AG09319 (cell line): ENCODE results near the gene TMEM225B.
"Not testable (repeated sequence)": the region's sequence is repeated elsewhere in the genome, so short reads cannot be mapped to it uniquely, and the experiment has no call there.

Experiments
- DNase-seq: peaks from one replicate; pipeline ENCODE4 v3.0.0-alpha.2; 2010; ENCODE audit warnings: low read depth; ENCODE audit errors: extremely low read depth
- CTCF ChIP-seq: IDR thresholded peaks from 2 replicates; pipeline ENCODE4 v1.5.1; 2011; ENCODE audit warnings: low read depth, mild to moderate bottlenecking, inconsistent platforms, low read length, moderate library complexity

TMEM225B gene

GRCh38 chr7:99597762-99598501, at the start of gene TMEM225B:
Gene TMEM225B (plus strand): TSS chr7:99598267. CDS start chr7:99604389, 6,122 bp downstream.
- no peak for DNase-seq
- TF ChIP-seq CTCF, result no peak

GRCh38 chr7:99549545-99549944, 48.5 kb upstream of the TMEM225B start:
- DNase-seq, result not testable (repeated sequence)

- DNase-seq, result no peak
- no peak for TF ChIP-seq CTCF
These were observed 46.7 kb upstream of the TMEM225B start for GRCh38 chr7:99551334-99551733.

- peak; percentile 72 for DNase-seq
These were observed 46.2 kb upstream of the TMEM225B start, which contains the start of gene FAM200A for GRCh38 chr7:99551767-99552463. Gene FAM200A (minus strand): TSS chr7:99552114. CDS start chr7:99548407, 3,707 bp downstream.

GRCh38 chr7:99553039-99553438, 45.0 kb upstream of the TMEM225B start:
- DNase-seq, result no peak
- no peak for TF ChIP-seq CTCF

More at GRCh38 chr7:99551767-99552463, 46.2 kb upstream of the TMEM225B start, which contains the start of gene FAM200A:
- TF ChIP-seq CTCF, result no peak

GRCh38 chr7:99554939-99555338, 43.1 kb upstream of the TMEM225B start:
- DNase-seq, result no peak
- no peak for TF ChIP-seq CTCF

- no peak for DNase-seq
- no peak for TF ChIP-seq CTCF
These were observed 40.9 kb upstream of the TMEM225B start for GRCh38 chr7:99557196-99557607.
